Activated T-cell treated with anti-CD3 and anti-CD28 coated beads, Interleukin-2, amount 50 U/mL, for 48 hours (primary cell): ENCODE data around the gene LRP11.
A peak's percentile ranks its signal among the peaks of the same experiment; 100 is the strongest.
"Not testable (repeated sequence)": the region's sequence is repeated elsewhere in the genome, so short reads cannot be mapped to it uniquely, and the experiment has no call there.

Experiments
- DNase-seq, 2 experiments: peaks; one replicate each; pipeline ENCODE4 v3.0.0-alpha.2; 2020

The LRP11 gene

GRCh38 chr6:149897855-149898744 lies 33.9 kb upstream of the LRP11 start, which contains the start of gene RAET1E:
Gene RAET1E (minus strand): TSS chr6:149898113. CDS start chr6:149890901, 7,212 bp downstream.
- peak in 1 of 2 experiments; percentile 11 for DNase-seq

- peak in 1 of 2 experiments; percentile 10 for DNase-seq
These were observed 33.0 kb upstream of the LRP11 start for GRCh38 chr6:149897015-149897697.

DNA sequence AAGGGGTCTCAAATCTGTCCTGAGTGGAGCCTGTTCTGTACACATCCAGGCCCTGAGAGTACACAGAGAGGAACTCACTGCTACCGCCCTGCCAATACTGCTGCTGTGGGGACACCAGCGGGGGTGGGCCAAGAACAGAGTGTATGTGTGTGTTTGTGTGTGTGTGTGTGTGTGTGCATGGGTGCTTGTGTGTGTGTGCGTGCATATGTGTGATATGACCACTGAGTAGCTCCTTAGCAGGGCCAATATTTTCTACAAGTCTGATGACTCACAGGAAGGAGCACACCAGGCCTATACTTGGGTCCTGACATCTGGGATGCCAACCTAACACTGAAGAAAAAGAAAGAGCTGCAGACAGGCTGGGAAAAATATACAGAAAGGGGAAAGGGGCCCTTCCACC lies 32.3 kb upstream of the LRP11 start:
- DNase-seq = no peak

- DNase-seq = peak; percentile 32 to 41
These were observed 31.7 kb upstream of the LRP11 start for GRCh38 chr6:149895833-149896271.

GRCh38 chr6:149895048-149895590 lies 31.0 kb upstream of the LRP11 start:
- DNase-seq = no peak

DNA sequence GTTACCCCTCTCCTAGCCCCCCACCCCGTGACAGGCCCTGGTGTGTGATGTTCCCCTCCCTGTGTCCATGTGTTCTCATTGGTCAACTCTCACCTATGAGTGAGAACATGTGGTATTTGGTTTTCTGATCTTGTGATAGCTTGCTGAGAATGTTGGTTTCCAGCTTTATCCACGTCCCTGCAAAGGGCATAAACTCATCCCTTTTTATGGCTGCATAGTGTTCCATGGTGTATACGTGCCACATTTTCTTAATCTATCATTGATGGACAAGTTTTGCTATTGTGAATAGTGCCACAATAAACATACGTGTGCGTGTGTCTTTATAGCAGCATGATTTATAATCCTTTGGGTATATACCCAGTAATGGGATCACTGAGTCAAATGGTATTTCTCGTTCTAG lies 27.7 kb upstream of the LRP11 start:
- DNase-seq = not testable (repeated sequence)

DNA sequence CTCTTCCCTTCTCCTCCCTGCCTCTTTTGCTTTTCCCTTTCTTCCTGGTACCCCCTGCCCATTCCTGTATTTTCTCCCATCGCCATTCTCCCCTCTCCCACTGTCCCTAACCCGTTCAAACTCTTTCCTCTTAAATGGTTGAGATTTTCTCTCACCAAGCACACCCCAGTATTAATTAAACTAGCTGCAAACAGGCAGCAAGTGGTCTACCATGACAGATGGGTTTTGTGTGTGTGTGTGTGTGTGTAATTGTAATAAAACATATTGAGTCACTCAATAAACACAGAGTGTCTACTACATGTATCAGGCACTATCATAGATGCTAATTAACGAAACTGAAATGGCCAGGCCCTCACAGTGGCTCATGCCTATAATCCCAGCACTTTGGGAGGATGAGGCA lies 27.1 kb upstream of the LRP11 start:
- no peak for DNase-seq

GRCh38 chr6:149890629-149891045 lies 26.5 kb upstream of the LRP11 start:
- DNase-seq = no peak

- no peak for DNase-seq
These were observed 25.2 kb upstream of the LRP11 start for GRCh38 chr6:149889326-149889725.

DNA sequence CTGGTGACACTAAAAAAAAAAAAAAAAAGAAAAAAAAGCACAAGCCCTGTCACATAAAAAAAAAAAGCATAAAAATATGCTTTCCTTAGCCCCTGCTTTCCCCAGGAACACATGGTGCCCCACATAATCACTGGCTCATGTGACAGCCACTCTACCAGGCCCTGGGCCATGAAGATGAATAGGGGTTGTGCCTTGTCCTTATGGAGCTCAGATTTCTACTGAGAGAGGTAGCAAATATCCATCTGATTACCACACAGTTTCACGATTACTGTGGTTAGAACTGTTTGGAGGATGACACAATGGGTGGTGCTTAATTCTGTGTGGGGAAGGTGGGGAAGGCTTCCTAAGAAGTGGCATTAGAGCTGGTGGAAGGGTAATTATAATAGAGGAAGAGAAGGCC lies 24.5 kb upstream of the LRP11 start:
- no peak for DNase-seq

GRCh38 chr6:149888093-149888492 lies 23.9 kb upstream of the LRP11 start:
- no peak for DNase-seq

DNA sequence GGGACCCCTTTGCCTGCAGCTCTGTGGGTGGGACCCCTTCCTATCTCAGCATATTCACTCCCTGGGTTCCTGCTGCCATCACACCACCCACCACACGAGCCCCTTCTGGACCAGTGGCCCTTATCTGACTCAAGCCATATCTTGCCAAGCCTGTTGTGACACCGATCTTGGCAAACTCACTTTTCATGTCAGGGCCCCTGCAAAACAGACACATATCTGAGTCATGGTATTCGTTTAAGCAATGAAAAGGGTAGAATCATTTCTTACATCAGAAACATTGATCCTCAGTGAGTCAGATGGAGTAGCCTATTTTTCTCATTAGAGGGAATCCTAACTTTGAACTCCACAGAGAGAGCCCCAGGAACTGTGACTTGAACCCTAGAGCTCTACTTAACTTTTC lies 23.2 kb upstream of the LRP11 start:
- no peak for DNase-seq

DNA sequence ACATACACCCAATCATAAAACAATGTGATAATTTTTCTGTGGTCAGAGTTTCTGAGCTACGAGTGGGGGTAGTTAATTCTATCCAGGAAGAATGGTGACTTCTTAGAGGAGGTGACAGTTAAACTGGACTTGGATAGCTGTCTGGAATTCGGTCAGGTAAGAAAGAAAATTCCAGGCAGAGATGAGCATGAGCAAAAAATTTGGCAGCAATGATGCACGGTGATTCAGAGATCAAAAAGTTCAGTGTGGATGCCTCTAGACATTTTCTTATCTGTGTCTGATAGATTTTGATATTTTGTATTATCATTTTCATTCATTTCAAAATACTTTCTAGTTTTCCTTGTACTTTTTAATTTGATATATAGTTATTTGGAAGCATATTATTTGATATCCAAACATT lies 21.7 kb upstream of the LRP11 start:
- no peak for DNase-seq

DNA sequence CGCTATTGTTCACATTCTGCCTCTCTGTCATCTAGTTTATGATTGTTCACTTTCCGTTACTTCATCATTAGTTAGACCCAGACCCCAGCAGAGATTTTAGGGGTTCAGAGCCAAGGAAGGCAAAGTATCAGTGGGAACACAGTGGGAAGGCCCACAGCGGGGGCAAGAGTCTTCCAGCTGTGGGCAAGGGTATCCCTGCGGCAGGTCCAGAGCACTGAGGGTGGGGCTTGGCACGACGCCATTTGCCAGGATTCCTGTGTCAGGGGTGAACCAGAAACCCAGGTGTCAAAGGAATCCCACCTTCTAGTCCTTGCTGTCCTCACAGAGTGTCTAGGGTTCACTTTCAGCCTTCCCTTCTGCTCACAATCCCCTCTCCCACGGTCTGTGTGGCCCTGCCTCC lies 20.5 kb upstream of the LRP11 start:
- no peak for DNase-seq

DNA sequence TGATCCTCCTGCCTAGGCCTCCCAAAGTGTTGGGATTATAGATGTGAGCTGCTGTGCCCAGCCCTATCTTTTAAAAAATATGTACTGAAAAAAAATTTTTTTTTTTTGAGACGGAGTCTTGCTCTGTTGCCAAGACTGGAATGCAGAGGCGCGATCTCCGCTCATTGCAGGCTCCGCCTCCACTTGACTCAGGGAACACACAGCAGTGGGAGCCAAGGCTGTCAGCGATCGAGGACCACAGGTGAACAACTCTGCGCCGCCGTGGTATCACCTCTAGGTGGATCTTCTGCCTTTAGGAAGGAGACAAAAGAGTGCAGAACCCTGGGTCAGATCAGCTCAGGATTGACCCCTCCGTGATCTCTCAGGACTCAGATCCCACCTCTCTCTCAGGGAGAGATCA lies 20.1 kb upstream of the LRP11 start:
- DNase-seq = no peak

GRCh38 chr6:149881860-149882259 lies 17.7 kb upstream of the LRP11 start:
- no peak for DNase-seq

GRCh38 chr6:149881066-149881766 lies 17.1 kb upstream of the LRP11 start:
- no peak for DNase-seq

GRCh38 chr6:149877659-149878058 lies 13.5 kb upstream of the LRP11 start:
- DNase-seq = no peak

GRCh38 chr6:149876241-149876933 lies 12.2 kb upstream of the LRP11 start:
- no peak for DNase-seq

DNA sequence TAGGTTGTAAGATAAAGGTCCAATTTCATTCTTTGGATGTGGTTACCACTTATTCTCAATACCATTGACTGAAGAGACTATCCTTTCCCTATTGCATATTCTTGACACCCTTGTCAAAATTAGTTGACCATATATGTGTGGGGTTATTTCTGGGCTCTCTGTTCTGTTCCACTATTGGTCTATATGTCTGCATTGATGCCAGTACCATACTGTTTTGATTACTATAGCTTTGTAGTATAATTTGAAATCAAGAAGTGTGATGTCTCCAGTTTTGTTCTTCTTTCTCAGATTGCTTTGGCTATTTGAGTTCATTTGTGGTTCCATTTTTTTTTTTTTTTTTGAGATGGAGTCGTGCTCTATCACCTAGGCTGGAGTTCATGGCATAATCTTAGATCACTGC lies 8.1 kb upstream of the LRP11 start:
- DNase-seq = no peak

DNA sequence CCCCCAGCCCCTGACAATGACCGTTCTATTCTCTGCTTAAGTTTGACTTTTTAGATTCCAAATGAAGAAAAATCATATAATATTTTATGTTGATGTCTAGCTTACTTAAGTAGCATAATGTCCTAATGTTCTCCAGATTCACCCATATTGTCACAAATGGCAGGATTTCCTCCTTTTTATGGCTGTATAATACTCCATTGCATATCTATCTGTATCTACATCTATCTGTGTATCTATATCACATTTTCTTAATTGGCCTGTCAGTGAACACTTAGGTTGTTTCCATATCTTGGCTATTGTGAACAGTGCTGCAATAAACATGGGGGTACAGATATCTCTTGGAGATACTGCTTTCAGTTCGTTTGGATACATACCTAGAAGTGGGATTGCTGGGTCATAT lies 7.0 kb upstream of the LRP11 start:
- no peak for DNase-seq

- DNase-seq = no peak
These were observed 5.2 kb upstream of the LRP11 start for GRCh38 chr6:149869275-149869892.
